ENCODE measurements around the gene NPHP4. TPM values are rescaled to one million over a fixed set of nuclear protein-coding genes. Genes with fewer than 3 reads are reported as not detected.

Gene NPHP4
- total and polyA plus RNA-seq, 2 donors, result 2.5 to 4.2 TPM

- H3K27me3 ChIP-seq (ENCODE audit: control insufficient read depth in 2 of 2, insufficient read depth in 1 of 2, low read length in 1 of 2), result no peaks in the 10 kb centered on the region
- H3K4me3 ChIP-seq (ENCODE audit: low read length in 2 of 2), result no peak overlapping the region
- H3K36me3 ChIP-seq (ENCODE audit: control insufficient read depth in 2 of 2, insufficient read depth in 2 of 2, low read length in 1 of 2), result peaks cover 0 to 5% of the 10 kb centered on the region in 2 donors
- WGBS, result 93% methylated on average over 21 of the region's 21 CpGs
- no peak for DNase-seq (ENCODE audit: low read depth in 6 of 9, low spot score in 9 of 9)
- H3K9me3 ChIP-seq (ENCODE audit: control insufficient read depth in 2 of 2, insufficient read depth in 1 of 2, low read length in 1 of 2), result peaks cover 0 to 4% of the 10 kb centered on the region in 2 donors
- no peaks in the 10 kb centered on the region for H3K4me1 ChIP-seq (ENCODE audit: control insufficient read depth in 2 of 2, insufficient read depth in 2 of 2, low read length in 2 of 2)
- no peak overlapping the region for H3K27ac ChIP-seq (ENCODE audit: low read depth in 1 of 2, low read length in 1 of 2)
Observed at GRCh38 chr1:6016191-6016865, 24.1 kb upstream of the NPHP4 start.

DNA sequence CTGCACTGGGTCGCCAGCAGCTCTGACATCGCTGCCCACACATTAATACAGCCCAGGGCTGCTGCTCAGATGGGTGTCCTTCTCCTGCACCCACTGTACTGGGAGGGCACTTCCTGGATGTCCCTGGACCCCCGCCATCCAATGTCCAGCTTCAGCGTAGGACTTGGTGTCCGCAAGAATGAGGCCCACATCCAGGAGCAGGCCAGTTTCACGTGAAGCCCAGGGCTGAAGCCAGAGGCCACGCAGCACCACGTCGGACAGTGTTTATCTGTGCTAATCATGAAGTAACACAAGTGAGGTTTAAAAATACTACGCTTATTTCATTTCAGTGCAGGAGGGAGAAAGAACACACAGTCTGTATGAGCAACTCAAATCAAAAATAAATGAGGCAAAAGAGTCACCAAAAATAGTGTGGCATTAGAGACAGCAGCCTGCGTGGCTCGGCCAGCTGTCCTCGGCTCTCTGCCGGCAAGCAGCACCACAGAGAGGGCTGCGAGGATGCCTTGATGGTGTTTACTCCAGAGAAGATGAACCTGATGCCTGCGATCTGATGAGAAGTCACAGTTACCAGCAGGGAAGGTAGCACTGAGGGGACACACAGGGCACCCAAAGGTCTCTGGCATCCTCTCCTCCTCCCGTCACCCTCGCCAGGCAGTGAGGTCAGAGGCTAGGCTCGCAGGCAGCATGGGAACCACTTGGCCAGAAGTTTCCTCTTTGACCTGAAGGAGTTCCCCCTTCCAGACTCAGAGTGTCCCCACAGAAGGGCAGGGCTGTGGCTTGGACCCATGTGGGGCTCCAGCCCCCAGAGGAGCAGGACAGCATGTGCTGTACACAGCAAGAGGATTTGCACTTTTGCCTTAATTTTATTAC, 22.1 kb upstream of the NPHP4 start:
- Histone ChIP-seq H3K36me3 (ENCODE audit: control insufficient read depth in 2 of 2, insufficient read depth in 2 of 2, low read length in 1 of 2) (peaks cover 0 to under 1% of the 10 kb centered on the region in 2 donors), H3K27me3 (ENCODE audit: control insufficient read depth in 2 of 2, insufficient read depth in 1 of 2, low read length in 1 of 2) (no peaks in the 10 kb centered on the region), H3K4me3 (ENCODE audit: low read length in 2 of 2) (no peak overlapping the region), H3K27ac (ENCODE audit: low read depth in 1 of 2, low read length in 1 of 2) (no peak overlapping the region), H3K9me3 (ENCODE audit: control insufficient read depth in 2 of 2, insufficient read depth in 1 of 2, low read length in 1 of 2) (peaks cover 0 to 14% of the 10 kb centered on the region in 2 donors), H3K4me1 (ENCODE audit: control insufficient read depth in 2 of 2, insufficient read depth in 2 of 2, low read length in 2 of 2) (no peaks in the 10 kb centered on the region)
- WGBS, result 96% methylated on average over 19 of the region's 19 CpGs
- no peak for DNase-seq (ENCODE audit: low read depth in 6 of 9, low spot score in 9 of 9)

GRCh38 chr1:6013491-6013890, 21.3 kb upstream of the NPHP4 start:
- no peaks in the 10 kb centered on the region for H3K4me1 ChIP-seq (ENCODE audit: control insufficient read depth in 2 of 2, insufficient read depth in 2 of 2, low read length in 2 of 2)
- no peak overlapping the region for H3K4me3 ChIP-seq (ENCODE audit: low read length in 2 of 2)
- 97% methylated on average over 12 of the region's 12 CpGs for WGBS
- H3K9me3 ChIP-seq (ENCODE audit: control insufficient read depth in 2 of 2, insufficient read depth in 1 of 2, low read length in 1 of 2), result peaks cover 0 to 14% of the 10 kb centered on the region in 2 donors
- H3K27ac ChIP-seq (ENCODE audit: low read depth in 1 of 2, low read length in 1 of 2), result no peak overlapping the region
- no peaks in the 10 kb centered on the region for H3K36me3 ChIP-seq (ENCODE audit: control insufficient read depth in 2 of 2, insufficient read depth in 2 of 2, low read length in 1 of 2)
- no peak for DNase-seq (ENCODE audit: low read depth in 6 of 9, low spot score in 9 of 9)
- no peaks in the 10 kb centered on the region for H3K27me3 ChIP-seq (ENCODE audit: control insufficient read depth in 2 of 2, insufficient read depth in 1 of 2, low read length in 1 of 2)

- H3K4me1 ChIP-seq (ENCODE audit: control insufficient read depth in 2 of 2, insufficient read depth in 2 of 2, low read length in 2 of 2), result peaks cover 0 to 2% of the 10 kb centered on the region in 2 donors
- H3K36me3 ChIP-seq (ENCODE audit: control insufficient read depth in 2 of 2, insufficient read depth in 2 of 2, low read length in 1 of 2), result no peaks in the 10 kb centered on the region
- peaks cover 0 to 14% of the 10 kb centered on the region in 2 donors for H3K9me3 ChIP-seq (ENCODE audit: control insufficient read depth in 2 of 2, insufficient read depth in 1 of 2, low read length in 1 of 2)
- no peak for DNase-seq (ENCODE audit: low read depth in 6 of 9, low spot score in 9 of 9)
- H3K27ac ChIP-seq (ENCODE audit: low read depth in 1 of 2, low read length in 1 of 2), result no peak overlapping the region
- no peak overlapping the region for H3K4me3 ChIP-seq (ENCODE audit: low read length in 2 of 2)
- H3K27me3 ChIP-seq (ENCODE audit: control insufficient read depth in 2 of 2, insufficient read depth in 1 of 2, low read length in 1 of 2), result no peaks in the 10 kb centered on the region
- WGBS, result 95% methylated on average over 17 of the region's 17 CpGs
Observed at GRCh38 chr1:6012529-6013318, 20.5 kb upstream of the NPHP4 start.

DNA sequence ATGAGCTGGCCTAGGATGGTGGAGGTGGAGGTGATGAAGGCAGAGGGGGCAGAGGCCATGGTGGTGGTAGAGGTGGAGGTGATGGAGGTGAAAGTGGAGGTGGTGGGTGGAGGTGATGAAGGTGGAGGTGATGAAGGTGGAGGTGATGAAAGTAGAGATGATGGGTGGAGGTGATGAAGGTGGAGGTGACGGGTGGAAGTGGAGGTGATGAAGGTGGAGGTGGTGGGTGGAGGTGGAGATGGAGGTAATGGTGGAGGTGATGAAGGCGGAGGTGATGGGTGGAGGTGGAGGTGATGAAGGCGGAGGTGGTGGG, 19.7 kb upstream of the NPHP4 start:
- no peak for DNase-seq (ENCODE audit: low read depth in 6 of 9, low spot score in 9 of 9)
- H3K4me3 ChIP-seq (ENCODE audit: low read length in 2 of 2), result no peak overlapping the region
- H3K27ac ChIP-seq (ENCODE audit: low read depth in 1 of 2, low read length in 1 of 2), result no peak overlapping the region
- peaks cover 0 to 2% of the 10 kb centered on the region in 2 donors for H3K27me3 ChIP-seq (ENCODE audit: control insufficient read depth in 2 of 2, insufficient read depth in 1 of 2, low read length in 1 of 2)
- no peaks in the 10 kb centered on the region for H3K36me3 ChIP-seq (ENCODE audit: control insufficient read depth in 2 of 2, insufficient read depth in 2 of 2, low read length in 1 of 2)
- peaks cover 0 to 14% of the 10 kb centered on the region in 2 donors for H3K9me3 ChIP-seq (ENCODE audit: control insufficient read depth in 2 of 2, insufficient read depth in 1 of 2, low read length in 1 of 2)
- H3K4me1 ChIP-seq (ENCODE audit: control insufficient read depth in 2 of 2, insufficient read depth in 2 of 2, low read length in 2 of 2), result peaks cover 5 to 10% of the 10 kb centered on the region in 2 donors
- WGBS, result 98% methylated on average over 3 of the region's 3 CpGs

GRCh38 chr1:6011161-6011945, 19.1 kb upstream of the NPHP4 start:
- peaks cover 0 to 2% of the 10 kb centered on the region in 2 donors for H3K27me3 ChIP-seq (ENCODE audit: control insufficient read depth in 2 of 2, insufficient read depth in 1 of 2, low read length in 1 of 2)
- no peak overlapping the region for H3K27ac ChIP-seq (ENCODE audit: low read depth in 1 of 2, low read length in 1 of 2)
- H3K36me3 ChIP-seq (ENCODE audit: control insufficient read depth in 2 of 2, insufficient read depth in 2 of 2, low read length in 1 of 2), result no peaks in the 10 kb centered on the region
- H3K4me1 ChIP-seq (ENCODE audit: control insufficient read depth in 2 of 2, insufficient read depth in 2 of 2, low read length in 2 of 2), result peaks cover 5 to 12% of the 10 kb centered on the region in 2 donors
- WGBS, result 95% methylated on average over 19 of the region's 19 CpGs
- H3K9me3 ChIP-seq (ENCODE audit: control insufficient read depth in 2 of 2, insufficient read depth in 1 of 2, low read length in 1 of 2), result peaks cover 0 to 14% of the 10 kb centered on the region in 2 donors
- DNase-seq (ENCODE audit: low read depth in 6 of 9, low spot score in 9 of 9), result no peak
- no peak overlapping the region for H3K4me3 ChIP-seq (ENCODE audit: low read length in 2 of 2)

- no peak overlapping the region for H3K4me3 ChIP-seq (ENCODE audit: low read length in 2 of 2)
- peaks cover 0 to 14% of the 10 kb centered on the region in 2 donors for H3K9me3 ChIP-seq (ENCODE audit: control insufficient read depth in 2 of 2, insufficient read depth in 1 of 2, low read length in 1 of 2)
- H3K36me3 ChIP-seq (ENCODE audit: control insufficient read depth in 2 of 2, insufficient read depth in 2 of 2, low read length in 1 of 2), result no peaks in the 10 kb centered on the region
- H3K27ac ChIP-seq (ENCODE audit: low read depth in 1 of 2, low read length in 1 of 2), result no peak overlapping the region
- 93% methylated on average over 10 of the region's 10 CpGs for whole genome bisulfite sequencing
- no peak for DNase-seq (ENCODE audit: low read depth in 6 of 9, low spot score in 9 of 9)
- H3K27me3 ChIP-seq (ENCODE audit: control insufficient read depth in 2 of 2, insufficient read depth in 1 of 2, low read length in 1 of 2), result peaks cover 0 to 2% of the 10 kb centered on the region in 2 donors
- peaks cover 5 to 13% of the 10 kb centered on the region in 2 donors for H3K4me1 ChIP-seq (ENCODE audit: control insufficient read depth in 2 of 2, insufficient read depth in 2 of 2, low read length in 2 of 2)
Observed at GRCh38 chr1:6010554-6010953, 18.3 kb upstream of the NPHP4 start.

GRCh38 chr1:6009120-6010040, 17.2 kb upstream of the NPHP4 start:
- peaks cover 5 to 16% of the 10 kb centered on the region in 2 donors for H3K4me1 ChIP-seq (ENCODE audit: control insufficient read depth in 2 of 2, insufficient read depth in 2 of 2, low read length in 2 of 2)
- H3K27me3 ChIP-seq (ENCODE audit: control insufficient read depth in 2 of 2, insufficient read depth in 1 of 2, low read length in 1 of 2), result peaks cover 0 to 2% of the 10 kb centered on the region in 2 donors
- H3K9me3 ChIP-seq (ENCODE audit: control insufficient read depth in 2 of 2, insufficient read depth in 1 of 2, low read length in 1 of 2), result peaks cover 0 to 14% of the 10 kb centered on the region in 2 donors
- no peak overlapping the region for H3K4me3 ChIP-seq (ENCODE audit: low read length in 2 of 2)
- no peaks in the 10 kb centered on the region for H3K36me3 ChIP-seq (ENCODE audit: control insufficient read depth in 2 of 2, insufficient read depth in 2 of 2, low read length in 1 of 2)
- no peak overlapping the region for H3K27ac ChIP-seq (ENCODE audit: low read depth in 1 of 2, low read length in 1 of 2)
- no peak for DNase-seq (ENCODE audit: low read depth in 6 of 9, low spot score in 9 of 9)
- 93% methylated on average over 23 of the region's 23 CpGs for WGBS

Data from thymus (tissue), 11 donors.